GM23338 (cell line): Measurements from ENCODE around the gene GRID1. TPM values are rescaled to one million over a fixed set of nuclear protein-coding genes. Genes with fewer than 3 reads are reported as not detected.

Experiments used
- ATAC-seq: fragments of 200-7000 bp; cut with Tn5 transposase; 3 replicates; pipeline ENCODE4 v1.9.1; 2020
- DNase-seq: peaks from one replicate; pipeline ENCODE4 v3.0.0-alpha.2; 2015; ENCODE audit warnings: low spot score
- H2AFZ ChIP-seq: fragments of 200-600 bp; sonication (generic); 2 replicates; pipeline ENCODE4 v1.8.0; 2016; ENCODE audit warnings: antibody characterized with exemption, mild to moderate bottlenecking, moderate library complexity
- H3F3A ChIP-seq: fragments of 200-600 bp; sonication (generic); replicated peaks from 2 replicates; pipeline ENCODE4 v1.8.0; 2017; ENCODE audit warnings: antibody characterized with exemption, mixed run types, low read depth
- H3K27ac ChIP-seq: fragments of 200-600 bp; sonication (generic); 2 replicates; pipeline ENCODE4 v1.6.1; 2016; ENCODE audit warnings: low read depth
- H3K27me3 ChIP-seq: fragments of 200-600 bp; sonication (generic); 2 replicates; pipeline ENCODE4 v1.8.0; 2016; ENCODE audit warnings: mild to moderate bottlenecking, mixed run types, moderate library complexity; ENCODE audit not compliant: insufficient read depth
- H3K36me3 ChIP-seq: fragments of 200-600 bp; sonication (generic); 2 replicates; pipeline ENCODE4 v1.8.0; 2016; ENCODE audit warnings: mild to moderate bottlenecking; ENCODE audit not compliant: insufficient read depth
- H3K4me1 ChIP-seq: fragments of 200-600 bp; sonication (generic); 2 replicates; pipeline ENCODE4 v1.8.0; 2016; ENCODE audit warnings: mild to moderate bottlenecking, moderate library complexity; ENCODE audit not compliant: insufficient read depth
- H3K4me2 ChIP-seq: fragments of 200-600 bp; sonication (generic); 2 replicates; pipeline ENCODE4 v1.7.1; 2017; ENCODE audit warnings: mixed run types
- H3K4me3 ChIP-seq: fragments of 200-600 bp; sonication (generic); 2 replicates; pipeline ENCODE4 v1.6.1; 2016; ENCODE audit warnings: mixed run types
- H3K79me2 ChIP-seq: fragments of 200-600 bp; sonication (generic); replicated peaks from 2 replicates; pipeline ENCODE4 v1.8.0; 2017; ENCODE audit warnings: mild to moderate bottlenecking; ENCODE audit not compliant: insufficient read depth
- H3K9me2 ChIP-seq: fragments of 200-600 bp; sonication (generic); 2 replicates; pipeline ENCODE4 v1.8.0; 2017; ENCODE audit not compliant: insufficient read depth
- H4K20me1 ChIP-seq: fragments of 200-600 bp; sonication (generic); replicated peaks from 2 replicates; pipeline ENCODE4 v1.8.0; 2017; ENCODE audit warnings: mild to moderate bottlenecking; ENCODE audit not compliant: insufficient read depth
- H3K27ac Mint-ChIP-seq: 2 replicates; pipeline ENCODE4 v1.8.0; 2020; ENCODE audit warnings: inconsistent platforms, mild to moderate bottlenecking, moderate library complexity, mixed read lengths
- H3K27me3 Mint-ChIP-seq: 3 replicates; pipeline ENCODE4 v1.8.0; 2022; ENCODE audit warnings: low read depth, mild to moderate bottlenecking, moderate library complexity, mixed read lengths, inconsistent platforms; ENCODE audit not compliant: insufficient read depth, poor library complexity
- H3K36me3 Mint-ChIP-seq: 3 replicates; pipeline ENCODE4 v1.8.0; 2021; ENCODE audit warnings: low read depth, mild to moderate bottlenecking, inconsistent platforms, moderate library complexity, mixed read lengths
- H3K4me1 Mint-ChIP-seq: 3 replicates; pipeline ENCODE4 v1.8.0; 2020; ENCODE audit warnings: mild to moderate bottlenecking, inconsistent platforms, mixed read lengths
- H3K4me3 Mint-ChIP-seq: 3 replicates; pipeline ENCODE4 v1.8.0; 2021; ENCODE audit warnings: moderate library complexity, mild to moderate bottlenecking, inconsistent platforms, mixed read lengths
- H3K9me3 Mint-ChIP-seq: 3 replicates; pipeline ENCODE4 v1.8.0; 2020; ENCODE audit warnings: moderate library complexity, mild to moderate bottlenecking, inconsistent platforms, mixed read lengths
- CREB1 ChIP-seq: fragments of 250-450 bp; sonication (Bioruptor Pico); IDR thresholded peaks from 2 replicates; pipeline ENCODE4 v1.5.0; 2020; ENCODE audit warnings: low read depth, mild to moderate bottlenecking, moderate library complexity
- CTCF ChIP-seq, 2 experiments: fragments of 200-600 bp in 1 of 2; sonication (generic) in 1 of 2; conservative IDR thresholded peaks; 2 replicates each; pipeline versions ENCODE4 v1.5.1 to v1.6.1; 2016 to 2017; ENCODE audit warnings: antibody characterized with exemption in 2 of 2, low read depth in 2 of 2, mild to moderate bottlenecking in 2 of 2, moderate library complexity in 1 of 2
- ETS1 ChIP-seq: IDR thresholded peaks from 2 replicates; pipeline ENCODE4 v1.6.1; 2016; ENCODE audit warnings: antibody characterized with exemption
- EZH2 ChIP-seq: fragments of 200-600 bp; sonication (generic); IDR thresholded peaks from one replicate; pipeline ENCODE4 v1.8.0; 2017; ENCODE audit warnings: antibody characterized with exemption, mild to moderate bottlenecking, low read depth; ENCODE audit not compliant: unreplicated experiment
- EZH2phosphoT487 ChIP-seq: fragments of 200-600 bp; sonication (generic); IDR thresholded peaks from one replicate; pipeline ENCODE4 v1.8.1; 2018; ENCODE audit warnings: antibody characterized with exemption; ENCODE audit not compliant: unreplicated experiment
- NANOG ChIP-seq: IDR thresholded peaks from 2 replicates; pipeline ENCODE4 v1.6.1; 2016; ENCODE audit warnings: antibody characterized with exemption, borderline replicate concordance
- POLR2AphosphoS5 ChIP-seq: IDR thresholded peaks from 2 replicates; pipeline ENCODE4 v1.6.1; 2016; ENCODE audit warnings: antibody characterized with exemption, low read depth
- REST ChIP-seq: IDR thresholded peaks from one replicate; pipeline ENCODE4 v1.6.1; 2018; ENCODE audit warnings: antibody characterized with exemption; ENCODE audit not compliant: unreplicated experiment
- STAT1 ChIP-seq: IDR thresholded peaks from one replicate; pipeline ENCODE4 v1.6.1; 2016; ENCODE audit warnings: antibody characterized with exemption; ENCODE audit not compliant: unreplicated experiment
- ZNF114 ChIP-seq: fragments of 250-450 bp; sonication (Bioruptor Pico); IDR thresholded peaks from 2 replicates; pipeline ENCODE4 v1.5.0; 2020; ENCODE audit warnings: mild to moderate bottlenecking, moderate library complexity
- ZNF331 ChIP-seq: fragments of 250-450 bp; sonication (Bioruptor Pico); IDR thresholded peaks from 2 replicates; pipeline ENCODE4 v1.5.0; 2020; ENCODE audit warnings: low read depth, mild to moderate bottlenecking, moderate library complexity
- polyA plus RNA-seq: library from polyadenylated mRNA; unstranded; fragments of >200 nt; fragmentation: Nextera tagmentation; extraction: Ambion mirVana; gene quantifications from 2 replicates; pipeline ENCODE4 v1.2.1, GENCODE V29; 2016
- total RNA-seq: library from RNA; depleted of rRNA; stranded (reverse); fragments of >200 nt; shearing (Covaris generic); gene quantifications from 2 replicates; pipeline ENCODE4 v1.2.3, GENCODE V29; 2014

Gene GRID1
- total and polyA plus RNA-seq, 2 experiments from 2014 or later = 0.14 to 0.15 TPM

- TF ChIP-seq CTCF (conservative IDR thresholded peaks at IDR 0.05; ENCODE audit: low read depth in 2 of 2) = no peak
These were observed 309.9 kb downstream of the GRID1 start (continued) for GRCh38 chr10:86056672-86057071.

- no peak overlapping the region for H3K4me2 ChIP-seq
- no peaks in the 10 kb centered on the region for H3K4me1 ChIP-seq
- H3K4me3 Mint-ChIP-seq = no peak overlapping the region
- no peaks in the 10 kb centered on the region for H3K79me2 ChIP-seq
- no peaks in the 10 kb centered on the region for H3K36me3 ChIP-seq
- H3K27ac ChIP-seq = no peak overlapping the region
- H3K27me3 Mint-ChIP-seq = no peaks in the 10 kb centered on the region
- H3K36me3 Mint-ChIP-seq = peaks cover 5% of the 10 kb centered on the region; the same call in 2 of the 3 replicates
- no peaks in the 10 kb centered on the region for H3K4me1 Mint-ChIP-seq
- H4K20me1 ChIP-seq = no peaks in the 10 kb centered on the region
- no peaks in the 10 kb centered on the region for H3F3A ChIP-seq
- H3K4me3 ChIP-seq = no peak overlapping the region
- H3K9me2 ChIP-seq = no peaks in the 10 kb centered on the region
- H2AFZ ChIP-seq = no peak overlapping the region
- DNase-seq (no peak), ATAC-seq (no peak)
- H3K27me3 ChIP-seq = no peaks in the 10 kb centered on the region
- no peak overlapping the region for H3K27ac Mint-ChIP-seq
- peaks cover 70% of the 10 kb centered on the region for H3K9me3 Mint-ChIP-seq
- no peak for TF ChIP-seq ZNF331 (CRISPR knock-in tag)
- TF ChIP-seq NANOG = no peak
- no peak for TF ChIP-seq ZNF114 (CRISPR knock-in tag)
- no peak for TF ChIP-seq EZH2
- no peak for TF ChIP-seq POLR2AphosphoS5
- TF ChIP-seq CREB1 (CRISPR knock-in tag) = no peak
- no peak for TF ChIP-seq REST
- TF ChIP-seq EZH2phosphoT487 = no peak
- TF ChIP-seq STAT1 = no peak
- TF ChIP-seq ETS1 = no peak
- TF ChIP-seq CTCF (conservative IDR thresholded peaks at IDR 0.05; ENCODE audit: low read depth in 2 of 2) = no peak
These were observed 310.7 kb downstream of the GRID1 start for GRCh38 chr10:86055928-86056327.
